ENCODE results near the gene CAST.

DNA sequence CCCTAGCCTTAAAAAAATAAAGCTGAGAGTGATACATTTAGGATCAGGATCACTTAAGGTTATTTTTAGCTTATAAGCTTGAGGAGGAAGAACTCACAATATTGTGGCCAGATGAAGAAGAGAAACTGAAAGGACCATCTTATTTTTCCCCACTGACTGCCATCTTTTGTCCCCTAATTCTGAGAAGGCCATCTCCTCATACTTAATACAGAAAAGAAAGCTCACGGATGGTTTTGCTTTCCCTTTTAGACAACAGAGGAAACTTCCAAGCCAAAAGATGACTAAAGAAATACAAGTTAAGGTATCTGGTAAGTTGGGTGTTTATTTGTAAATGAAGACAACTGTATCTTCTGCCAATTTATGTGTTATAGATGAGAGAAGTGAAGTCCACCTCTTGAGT lies 109.2 kb downstream of the CAST start:
- TF ChIP-seq, protein P1, sequence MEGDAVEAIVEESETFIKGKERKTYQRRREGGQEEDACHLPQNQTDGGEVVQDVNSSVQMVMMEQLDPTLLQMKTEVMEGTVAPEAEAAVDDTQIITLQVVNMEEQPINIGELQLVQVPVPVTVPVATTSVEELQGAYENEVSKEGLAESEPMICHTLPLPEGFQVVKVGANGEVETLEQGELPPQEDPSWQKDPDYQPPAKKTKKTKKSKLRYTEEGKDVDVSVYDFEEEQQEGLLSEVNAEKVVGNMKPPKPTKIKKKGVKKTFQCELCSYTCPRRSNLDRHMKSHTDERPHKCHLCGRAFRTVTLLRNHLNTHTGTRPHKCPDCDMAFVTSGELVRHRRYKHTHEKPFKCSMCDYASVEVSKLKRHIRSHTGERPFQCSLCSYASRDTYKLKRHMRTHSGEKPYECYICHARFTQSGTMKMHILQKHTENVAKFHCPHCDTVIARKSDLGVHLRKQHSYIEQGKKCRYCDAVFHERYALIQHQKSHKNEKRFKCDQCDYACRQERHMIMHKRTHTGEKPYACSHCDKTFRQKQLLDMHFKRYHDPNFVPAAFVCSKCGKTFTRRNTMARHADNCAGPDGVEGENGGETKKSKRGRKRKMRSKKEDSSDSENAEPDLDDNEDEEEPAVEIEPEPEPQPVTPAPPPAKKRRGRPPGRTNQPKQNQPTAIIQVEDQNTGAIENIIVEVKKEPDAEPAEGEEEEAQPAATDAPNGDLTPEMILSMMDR (IDR thresholded peaks at IDR 0.05): no peak
- no peak for TF ChIP-seq EZH2 (IDR thresholded peaks at IDR 0.05; ENCODE audit: borderline replicate concordance, insufficient read depth, low read depth, low read length, poor library complexity, severe bottlenecking)
